ENCODE measurements around the gene TRIM32.

Gene TRIM32

DNA sequence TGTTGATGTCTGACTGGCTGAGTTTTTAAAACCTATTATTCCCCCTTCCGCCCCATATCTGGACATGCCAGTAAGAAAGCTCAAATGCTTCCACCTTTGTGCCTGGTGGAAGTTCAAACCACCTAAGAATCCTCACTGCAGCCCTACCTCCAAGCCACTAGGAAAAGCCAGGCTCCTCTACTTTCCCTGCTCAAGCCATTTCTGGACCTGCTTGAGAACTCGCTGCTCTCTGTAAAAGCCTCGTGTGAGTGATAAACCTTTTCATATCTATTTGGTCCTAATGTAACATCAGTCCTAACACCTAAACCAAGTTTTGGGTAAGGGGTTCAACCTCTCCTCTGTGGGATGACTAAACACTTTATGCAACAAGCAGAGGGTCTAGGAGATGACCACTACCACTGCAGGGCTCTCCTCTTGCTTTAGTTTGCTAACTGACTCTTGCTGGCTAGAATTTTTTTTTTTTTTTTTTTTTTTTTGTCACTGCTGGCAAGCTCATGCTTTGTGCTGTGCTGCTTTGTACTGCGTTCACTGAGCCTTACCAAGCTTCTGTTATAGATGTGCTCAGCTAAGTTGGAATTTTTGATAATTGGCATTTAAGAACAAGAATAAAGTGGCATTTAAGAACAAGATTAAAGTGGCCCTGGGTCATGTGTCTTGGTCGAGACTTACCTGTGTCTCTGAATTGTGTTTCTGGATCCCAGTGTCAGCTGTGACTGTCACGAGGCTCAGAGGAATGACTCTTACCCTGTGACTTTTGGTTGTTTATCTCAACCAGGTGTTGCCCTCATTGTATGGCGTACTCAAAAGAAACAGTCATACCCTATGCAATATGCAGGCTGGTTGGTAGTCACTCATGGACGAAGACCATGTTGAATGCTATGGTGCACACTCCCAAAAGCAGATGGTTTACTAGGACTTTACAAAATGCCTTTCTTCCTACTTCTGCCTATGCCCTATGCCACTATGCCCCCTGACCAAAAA is 19.5 kb downstream of the TRIM32 start:
- Histone ChIP-seq H3K18ac (ENCODE audit: low read depth in 1 of 2, low read length in 2 of 2) (no peak overlapping the region), H2BK12ac (ENCODE audit: low read length in 2 of 2) (no peak overlapping the region), H4K91ac (ENCODE audit: low read length) (no peak overlapping the region), H3K27ac (ENCODE audit: low read length, poor library complexity, severe bottlenecking) (no peak overlapping the region), H2BK120ac (ENCODE audit: low read depth, low read length) (no peak overlapping the region), H3K14ac (ENCODE audit: low read length in 2 of 2) (no peak overlapping the region), H3K27me3 (ENCODE audit: control insufficient read depth in 1 of 2, insufficient read depth in 1 of 2, low read length in 2 of 2) (no peaks in the 10 kb centered on the region), H3K79me1 (replicated peaks; ENCODE audit: low read length, poor library complexity, severe bottlenecking) (peaks cover 7% of the 10 kb centered on the region), H3K36me3 (ENCODE audit: control insufficient read depth in 1 of 2, insufficient read depth in 2 of 2, low read depth in 1 of 2, low read length in 2 of 2) (peaks cover 0 to 25% of the 10 kb centered on the region in 2 experiments), H3K9ac (ENCODE audit: low read length) (no peak overlapping the region), H3K9me3 (ENCODE audit: control insufficient read depth, low read length) (no peaks in the 10 kb centered on the region), H2BK15ac (ENCODE audit: low read depth, poor library complexity, severe bottlenecking) (no peak overlapping the region), H3K4me2 (ENCODE audit: low read length, poor library complexity, severe bottlenecking) (no peak overlapping the region), H2AK5ac (ENCODE audit: low read length, severe bottlenecking) (no peak overlapping the region), H3K4me3 (ENCODE audit: insufficient read depth in 1 of 2, low read depth in 1 of 2, low read length in 2 of 2) (no peak overlapping the region), H2AFZ (ENCODE audit: low read depth, low read length) (no peak overlapping the region), H4K8ac (ENCODE audit: low read length) (no peak overlapping the region), H3K4me1 (ENCODE audit: control insufficient read depth, insufficient read depth, low read depth, low read length) (no peaks in the 10 kb centered on the region), H2BK5ac (ENCODE audit: low read depth, low read length, poor library complexity, severe bottlenecking) (no peak overlapping the region), H3K23ac (ENCODE audit: low read length in 2 of 2) (no peak overlapping the region), H3K4ac (ENCODE audit: low read depth in 1 of 2, low read length in 2 of 2) (no peak overlapping the region)
- 99% methylated on average over 8 of the region's 8 CpGs for WGBS
- DNase-seq = no peak

DNA sequence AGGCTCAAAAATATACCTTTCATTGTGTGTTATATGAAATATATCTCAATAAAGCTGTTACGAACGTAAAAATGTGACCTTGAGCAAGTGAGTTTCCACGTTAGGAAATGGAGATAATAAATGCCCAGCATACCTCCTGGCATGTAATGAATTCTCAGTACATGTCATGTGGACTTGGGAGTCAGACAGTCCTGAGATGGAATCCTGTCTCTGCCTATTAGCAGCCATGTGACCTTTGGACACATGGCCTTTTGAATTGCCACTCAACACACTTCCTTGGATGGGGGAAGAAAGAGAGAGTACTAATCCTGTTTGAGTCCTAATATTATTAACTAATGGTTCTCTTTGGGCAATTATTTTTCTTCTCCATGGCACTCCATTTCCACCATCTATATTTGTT is 25.7 kb downstream of the TRIM32 start:
- no peak overlapping the region for H3K4me3 ChIP-seq (ENCODE audit: insufficient read depth in 1 of 2, low read depth in 1 of 2, low read length in 2 of 2)
- no peak for DNase-seq
- H2AK5ac ChIP-seq (ENCODE audit: low read length, severe bottlenecking) = no peak overlapping the region
- H3K4me1 ChIP-seq (ENCODE audit: control insufficient read depth, insufficient read depth, low read depth, low read length) = no peaks in the 10 kb centered on the region
- H4K91ac ChIP-seq (ENCODE audit: low read length) = no peak overlapping the region
- no peak overlapping the region for H4K8ac ChIP-seq (ENCODE audit: low read length)
- no peak overlapping the region for H2BK15ac ChIP-seq (ENCODE audit: low read depth, poor library complexity, severe bottlenecking)
- H3K18ac ChIP-seq (ENCODE audit: low read depth in 1 of 2, low read length in 2 of 2) = no peak overlapping the region
- no peak overlapping the region for H2AFZ ChIP-seq (ENCODE audit: low read depth, low read length)
- H3K14ac ChIP-seq (ENCODE audit: low read length in 2 of 2) = no peak overlapping the region
- H3K4ac ChIP-seq (ENCODE audit: low read depth in 1 of 2, low read length in 2 of 2) = no peak overlapping the region
- WGBS = 88% methylated on average over 3 of the region's 3 CpGs
- H3K36me3 ChIP-seq (ENCODE audit: control insufficient read depth in 1 of 2, insufficient read depth in 2 of 2, low read depth in 1 of 2, low read length in 2 of 2) = no peaks in the 10 kb centered on the region
- H2BK120ac ChIP-seq (ENCODE audit: low read depth, low read length) = no peak overlapping the region
- peaks cover 2% of the 10 kb centered on the region for H3K79me1 ChIP-seq (replicated peaks; ENCODE audit: low read length, poor library complexity, severe bottlenecking)
- H2BK5ac ChIP-seq (ENCODE audit: low read depth, low read length, poor library complexity, severe bottlenecking) = no peak overlapping the region
- H3K9me3 ChIP-seq (ENCODE audit: control insufficient read depth, low read length) = no peaks in the 10 kb centered on the region
- H3K23ac ChIP-seq (ENCODE audit: low read length in 2 of 2) = no peak overlapping the region
- H3K9ac ChIP-seq (ENCODE audit: low read length) = no peak overlapping the region
- no peak overlapping the region for H3K27ac ChIP-seq (ENCODE audit: low read length, poor library complexity, severe bottlenecking)
- H3K27me3 ChIP-seq (ENCODE audit: control insufficient read depth in 1 of 2, insufficient read depth in 1 of 2, low read length in 2 of 2) = no peaks in the 10 kb centered on the region
- H2BK12ac ChIP-seq (ENCODE audit: low read length in 2 of 2) = no peak overlapping the region
- no peak overlapping the region for H3K4me2 ChIP-seq (ENCODE audit: low read length, poor library complexity, severe bottlenecking)

- Histone ChIP-seq H4K91ac (ENCODE audit: low read length) (no peak overlapping the region), H2BK120ac (ENCODE audit: low read depth, low read length) (no peak overlapping the region), H3K27ac (ENCODE audit: low read length, poor library complexity, severe bottlenecking) (no peak overlapping the region), H3K4me1 (ENCODE audit: control insufficient read depth, insufficient read depth, low read depth, low read length) (no peaks in the 10 kb centered on the region), H3K4me3 (ENCODE audit: insufficient read depth in 1 of 2, low read depth in 1 of 2, low read length in 2 of 2) (no peak overlapping the region), H3K27me3 (ENCODE audit: control insufficient read depth in 1 of 2, insufficient read depth in 1 of 2, low read length in 2 of 2) (no peaks in the 10 kb centered on the region), H3K9me3 (ENCODE audit: control insufficient read depth, low read length) (no peaks in the 10 kb centered on the region), H3K23ac (ENCODE audit: low read length in 2 of 2) (no peak overlapping the region), H3K9ac (ENCODE audit: low read length) (no peak overlapping the region), H2AK5ac (ENCODE audit: low read length, severe bottlenecking) (no peak overlapping the region), H3K18ac (ENCODE audit: low read depth in 1 of 2, low read length in 2 of 2) (no peak overlapping the region), H3K36me3 (ENCODE audit: control insufficient read depth in 1 of 2, insufficient read depth in 2 of 2, low read depth in 1 of 2, low read length in 2 of 2) (no peaks in the 10 kb centered on the region), H2AFZ (ENCODE audit: low read depth, low read length) (no peak overlapping the region), H2BK15ac (ENCODE audit: low read depth, poor library complexity, severe bottlenecking) (no peak overlapping the region), H4K8ac (ENCODE audit: low read length) (no peak overlapping the region), H3K14ac (ENCODE audit: low read length in 2 of 2) (no peak overlapping the region), H2BK12ac (ENCODE audit: low read length in 2 of 2) (no peak overlapping the region), H3K4ac (ENCODE audit: low read depth in 1 of 2, low read length in 2 of 2) (no peak overlapping the region), H3K79me1 (replicated peaks; ENCODE audit: low read length, poor library complexity, severe bottlenecking) (peaks cover 2% of the 10 kb centered on the region), H2BK5ac (ENCODE audit: low read depth, low read length, poor library complexity, severe bottlenecking) (no peak overlapping the region), H3K4me2 (ENCODE audit: low read length, poor library complexity, severe bottlenecking) (no peak overlapping the region)
- no peak for DNase-seq
- WGBS = 80% methylated on average over 2 of the region's 4 CpGs
These were observed 26.2 kb downstream of the TRIM32 start for GRCh38 chr9:116713271-116713670.

GRCh38 chr9:116715751-116716150 is 28.6 kb downstream of the TRIM32 start:
- H2BK12ac ChIP-seq (ENCODE audit: low read length in 2 of 2) = no peak overlapping the region
- no peak overlapping the region for H2BK120ac ChIP-seq (ENCODE audit: low read depth, low read length)
- no peak overlapping the region for H2AFZ ChIP-seq (ENCODE audit: low read depth, low read length)
- H3K4me1 ChIP-seq (ENCODE audit: control insufficient read depth, insufficient read depth, low read depth, low read length) = no peaks in the 10 kb centered on the region
- no peaks in the 10 kb centered on the region for H3K79me1 ChIP-seq (replicated peaks; ENCODE audit: low read length, poor library complexity, severe bottlenecking)
- no peak overlapping the region for H3K4me3 ChIP-seq (ENCODE audit: insufficient read depth in 1 of 2, low read depth in 1 of 2, low read length in 2 of 2)
- no peaks in the 10 kb centered on the region for H3K27me3 ChIP-seq (ENCODE audit: control insufficient read depth in 1 of 2, insufficient read depth in 1 of 2, low read length in 2 of 2)
- H2AK5ac ChIP-seq (ENCODE audit: low read length, severe bottlenecking) = no peak overlapping the region
- no peak overlapping the region for H3K9ac ChIP-seq (ENCODE audit: low read length)
- no peaks in the 10 kb centered on the region for H3K36me3 ChIP-seq (ENCODE audit: control insufficient read depth in 1 of 2, insufficient read depth in 2 of 2, low read depth in 1 of 2, low read length in 2 of 2)
- no peak for DNase-seq
- H3K18ac ChIP-seq (ENCODE audit: low read depth in 1 of 2, low read length in 2 of 2) = no peak overlapping the region
- H2BK5ac ChIP-seq (ENCODE audit: low read depth, low read length, poor library complexity, severe bottlenecking) = no peak overlapping the region
- H4K8ac ChIP-seq (ENCODE audit: low read length) = no peak overlapping the region
- no peak overlapping the region for H3K4ac ChIP-seq (ENCODE audit: low read depth in 1 of 2, low read length in 2 of 2)
- H3K27ac ChIP-seq (ENCODE audit: low read length, poor library complexity, severe bottlenecking) = no peak overlapping the region
- H4K91ac ChIP-seq (ENCODE audit: low read length) = no peak overlapping the region
- no peak overlapping the region for H3K14ac ChIP-seq (ENCODE audit: low read length in 2 of 2)
- no peak overlapping the region for H3K4me2 ChIP-seq (ENCODE audit: low read length, poor library complexity, severe bottlenecking)
- H2BK15ac ChIP-seq (ENCODE audit: low read depth, poor library complexity, severe bottlenecking) = no peak overlapping the region
- H3K9me3 ChIP-seq (ENCODE audit: control insufficient read depth, low read length) = no peaks in the 10 kb centered on the region
- H3K23ac ChIP-seq (ENCODE audit: low read length in 2 of 2) = no peak overlapping the region
- whole genome bisulfite sequencing = 60% methylated on average over 1 of the region's 1 CpG
